ENCODE data around the gene BCAS1.

BCAS1 gene

GRCh38 chr20:54074511-54074910 is 4.1 kb upstream of the BCAS1 start:
- no peak for DNase-seq

GRCh38 chr20:54073288-54073687 is 2.9 kb upstream of the BCAS1 start:
- DNase-seq, result no peak

- DNase-seq, result no peak
Observed at GRCh38 chr20:54069501-54069971, 858 bp downstream of the BCAS1 start.

GRCh38 chr20:54068966-54069365 is 1.4 kb downstream of the BCAS1 start:
- no peak for DNase-seq

- DNase-seq, result no peak
Observed at GRCh38 chr20:54068495-54068894, 1.9 kb downstream of the BCAS1 start.

GRCh38 chr20:54067606-54068174 is 2.7 kb downstream of the BCAS1 start:
- peak; percentile 49 for DNase-seq

GRCh38 chr20:54065601-54066038 is 4.8 kb downstream of the BCAS1 start:
- DNase-seq, result no peak

GRCh38 chr20:54064939-54065338 is 5.5 kb downstream of the BCAS1 start:
- DNase-seq, result no peak

- no peak for DNase-seq
Observed at GRCh38 chr20:54063992-54064676, 6.3 kb downstream of the BCAS1 start.

- DNase-seq, result no peak
Observed at GRCh38 chr20:54063580-54063979, 6.8 kb downstream of the BCAS1 start.

GRCh38 chr20:54062812-54063280 is 7.5 kb downstream of the BCAS1 start:
- peak; percentile 72 for DNase-seq

GRCh38 chr20:54061101-54061881 is 9.1 kb downstream of the BCAS1 start:
- DNase-seq, result peak; percentile 59

GRCh38 chr20:54059691-54060364 is 10.6 kb downstream of the BCAS1 start:
- no peak for DNase-seq

GRCh38 chr20:54058420-54059139 is 11.8 kb downstream of the BCAS1 start:
- no peak for DNase-seq

GRCh38 chr20:54056762-54057639 is 13.4 kb downstream of the BCAS1 start:
- DNase-seq, result peak; percentile 35

- DNase-seq, result no peak
Observed at GRCh38 chr20:54054516-54054915, 15.9 kb downstream of the BCAS1 start.

GRCh38 chr20:54051068-54051467 is 19.3 kb downstream of the BCAS1 start:
- DNase-seq, result peak; percentile 14

GRCh38 chr20:54048891-54049545 is 21.4 kb downstream of the BCAS1 start:
- DNase-seq, result peak; percentile 48

- no peak for DNase-seq
Observed at GRCh38 chr20:54048481-54048880, 21.9 kb downstream of the BCAS1 start.

GRCh38 chr20:54047720-54048119 is 22.7 kb downstream of the BCAS1 start:
- DNase-seq, result no peak

GRCh38 chr20:54047048-54047447 is 23.3 kb downstream of the BCAS1 start:
- DNase-seq, result no peak

Data from fibroblast of upper back skin (primary cell).